Measurements from ENCODE around the gene ACTBL2. TPM values are rescaled to one million over a fixed set of nuclear protein-coding genes. Genes with fewer than 3 reads are reported as not detected.

Gene ACTBL2
- total and polyA plus RNA-seq, 2 experiments from 2014 or later, result 0.17 to 0.83 TPM

DNA sequence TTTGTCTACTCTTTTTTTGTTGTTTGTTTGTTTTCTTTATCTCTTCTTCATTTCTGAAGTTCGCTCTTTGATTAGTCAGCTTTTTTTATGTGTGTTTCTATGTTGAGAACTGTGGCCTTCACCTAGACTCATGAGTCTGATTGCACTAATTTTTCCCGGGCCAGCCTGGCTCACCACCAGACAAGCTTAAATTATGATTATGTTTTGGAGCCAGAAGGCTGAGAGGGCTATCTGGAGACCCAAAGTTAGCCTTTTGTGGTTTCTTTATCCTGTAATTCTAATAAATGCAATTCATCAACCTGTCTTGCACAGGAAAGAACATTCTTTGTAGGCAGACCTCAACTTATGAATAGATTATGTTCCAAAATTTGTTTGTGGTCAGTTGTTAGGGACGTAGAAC, 20.8 kb upstream of the ACTBL2 start:
- 73% methylated on average over 3 of the region's 3 CpGs for WGBS (ENCODE audit: low lambda C conversion rate, missing lambda C conversion rate)
- no peaks in the 10 kb centered on the region for H3K79me2 ChIP-seq
- no peak for DNase-seq (ENCODE audit: low spot score)
- H3K4me2 ChIP-seq, result no peak overlapping the region
- no peaks in the 10 kb centered on the region for H3K36me3 ChIP-seq (replicated peaks; ENCODE audit: insufficient read depth, low read depth)
- no peaks in the 10 kb centered on the region for H3K27me3 ChIP-seq
- no peak overlapping the region for H2AFZ ChIP-seq
- no peak overlapping the region for H3K27ac ChIP-seq
- no peak for TF ChIP-seq EZH2 (IDR thresholded peaks at IDR 0.05; ENCODE audit: borderline replicate concordance)
- TF ChIP-seq, protein P1, sequence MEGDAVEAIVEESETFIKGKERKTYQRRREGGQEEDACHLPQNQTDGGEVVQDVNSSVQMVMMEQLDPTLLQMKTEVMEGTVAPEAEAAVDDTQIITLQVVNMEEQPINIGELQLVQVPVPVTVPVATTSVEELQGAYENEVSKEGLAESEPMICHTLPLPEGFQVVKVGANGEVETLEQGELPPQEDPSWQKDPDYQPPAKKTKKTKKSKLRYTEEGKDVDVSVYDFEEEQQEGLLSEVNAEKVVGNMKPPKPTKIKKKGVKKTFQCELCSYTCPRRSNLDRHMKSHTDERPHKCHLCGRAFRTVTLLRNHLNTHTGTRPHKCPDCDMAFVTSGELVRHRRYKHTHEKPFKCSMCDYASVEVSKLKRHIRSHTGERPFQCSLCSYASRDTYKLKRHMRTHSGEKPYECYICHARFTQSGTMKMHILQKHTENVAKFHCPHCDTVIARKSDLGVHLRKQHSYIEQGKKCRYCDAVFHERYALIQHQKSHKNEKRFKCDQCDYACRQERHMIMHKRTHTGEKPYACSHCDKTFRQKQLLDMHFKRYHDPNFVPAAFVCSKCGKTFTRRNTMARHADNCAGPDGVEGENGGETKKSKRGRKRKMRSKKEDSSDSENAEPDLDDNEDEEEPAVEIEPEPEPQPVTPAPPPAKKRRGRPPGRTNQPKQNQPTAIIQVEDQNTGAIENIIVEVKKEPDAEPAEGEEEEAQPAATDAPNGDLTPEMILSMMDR (IDR thresholded peaks at IDR 0.05; ENCODE audit: poor library complexity), result no peak
- no peak for TF ChIP-seq EZH2phosphoT487 (IDR thresholded peaks at IDR 0.05; ENCODE audit: low read depth, severe bottlenecking, unreplicated experiment)
- H3K9me3 ChIP-seq (ENCODE audit: low read depth), result no peaks in the 10 kb centered on the region
- H3K4me3 ChIP-seq, result no peak overlapping the region
- H3K4me1 ChIP-seq (ENCODE audit: insufficient read depth), result peaks cover 28% of the 10 kb centered on the region
- no peaks in the 10 kb centered on the region for H4K20me1 ChIP-seq (ENCODE audit: insufficient read depth, poor library complexity, severe bottlenecking)
- H3K9me2 ChIP-seq (replicated peaks; ENCODE audit: insufficient read depth), result no peaks in the 10 kb centered on the region

DNA sequence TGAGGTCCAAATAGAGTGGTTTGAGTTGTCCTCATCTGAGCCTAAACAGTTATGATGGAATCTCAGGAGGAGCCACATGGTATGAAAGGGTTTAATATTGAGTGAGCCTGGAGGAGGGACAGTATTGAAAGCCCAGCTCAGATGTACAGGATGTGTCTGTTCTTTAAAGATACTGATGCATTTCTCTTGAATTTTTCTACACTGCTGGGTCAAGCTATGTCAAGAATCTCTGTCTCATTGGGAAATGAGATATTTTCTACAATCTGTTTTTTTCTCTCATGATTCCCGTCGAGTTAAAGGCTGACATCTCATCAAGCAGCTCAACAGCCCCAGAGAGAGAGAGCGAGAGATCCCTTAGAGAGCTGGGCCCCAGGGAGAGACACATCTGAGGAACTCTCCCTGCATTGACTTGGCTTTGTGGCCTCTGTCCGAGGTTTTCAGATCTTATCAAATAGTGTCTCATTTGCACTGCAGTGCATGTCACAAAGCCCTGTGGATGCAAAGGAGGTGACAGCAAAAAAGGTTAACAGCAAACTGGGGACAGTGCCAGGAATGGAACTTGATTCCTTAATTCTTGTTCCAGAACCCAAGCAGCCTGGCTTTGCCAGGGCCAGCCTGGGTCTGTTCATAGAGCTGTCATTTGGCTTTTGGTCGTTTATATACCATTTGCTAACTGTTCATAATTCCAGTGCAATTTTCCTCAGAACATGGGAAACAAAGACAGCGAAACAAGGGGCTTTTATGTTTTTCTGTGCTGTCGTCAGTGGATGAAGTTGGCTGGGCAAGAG, 19.0 kb upstream of the ACTBL2 start:
- Histone ChIP-seq H4K20me1 (ENCODE audit: insufficient read depth, poor library complexity, severe bottlenecking) (no peaks in the 10 kb centered on the region), H2AFZ (no peak overlapping the region), H3K36me3 (replicated peaks; ENCODE audit: insufficient read depth, low read depth) (no peaks in the 10 kb centered on the region), H3K4me3 (no peak overlapping the region), H3K79me2 (no peaks in the 10 kb centered on the region), H3K9me3 (ENCODE audit: low read depth) (no peaks in the 10 kb centered on the region), H3K4me2 (no peak overlapping the region), H3K27me3 (no peaks in the 10 kb centered on the region), H3K27ac (peak overlapping the region; percentile 49), H3K4me1 (ENCODE audit: insufficient read depth) (peaks cover 28% of the 10 kb centered on the region), H3K9me2 (replicated peaks; ENCODE audit: insufficient read depth) (no peaks in the 10 kb centered on the region)
- peak; percentile 13 for DNase-seq (ENCODE audit: low spot score)
- no peak for TF ChIP-seq EZH2phosphoT487 (IDR thresholded peaks at IDR 0.05; ENCODE audit: low read depth, severe bottlenecking, unreplicated experiment)
- no peak for TF ChIP-seq EZH2 (IDR thresholded peaks at IDR 0.05; ENCODE audit: borderline replicate concordance)
- TF ChIP-seq, protein P1 (IDR thresholded peaks at IDR 0.05; ENCODE audit: poor library complexity), result no peak
- 54% methylated on average over 7 of the region's 7 CpGs for WGBS (ENCODE audit: low lambda C conversion rate, missing lambda C conversion rate)

DNA sequence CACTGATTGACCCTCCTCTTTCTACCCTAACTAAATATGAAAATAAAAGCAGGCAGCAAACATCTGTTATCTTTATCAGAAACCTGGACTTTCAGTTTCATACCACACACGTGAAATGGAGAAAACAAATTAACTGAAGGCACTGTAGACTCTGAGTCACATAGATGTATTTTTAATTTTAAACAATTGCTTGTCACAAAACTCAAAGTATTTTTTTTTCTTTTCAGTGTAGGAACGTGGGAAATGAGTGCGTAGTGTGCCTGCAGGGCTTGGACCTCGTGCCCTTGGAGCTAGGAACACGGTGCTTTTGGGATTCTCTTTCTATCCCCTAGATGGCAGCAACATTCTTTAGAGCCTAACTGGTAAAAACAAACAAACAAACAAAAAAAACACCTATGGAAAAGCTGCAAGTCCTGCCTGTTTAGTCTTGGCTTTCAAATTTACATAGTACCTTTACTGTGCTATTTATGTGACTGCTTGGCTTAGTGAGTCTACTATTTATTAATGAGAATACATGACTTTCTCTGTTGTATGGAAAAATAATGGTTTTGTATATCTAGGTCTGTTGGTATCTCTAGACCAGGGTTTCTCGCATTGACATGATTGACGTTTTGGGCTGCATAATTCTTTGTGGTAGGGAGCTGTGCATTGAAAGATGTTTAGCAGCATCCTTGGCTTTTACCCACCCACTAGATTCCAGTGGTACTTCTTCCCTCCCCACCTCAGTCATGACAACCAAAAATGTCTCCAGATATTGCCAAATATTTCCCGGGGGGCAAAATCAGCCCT, 16.8 kb upstream of the ACTBL2 start:
- 38% methylated on average over 8 of the region's 8 CpGs for WGBS (ENCODE audit: low lambda C conversion rate, missing lambda C conversion rate)
- H3K9me2 ChIP-seq (replicated peaks; ENCODE audit: insufficient read depth), result no peaks in the 10 kb centered on the region
- H4K20me1 ChIP-seq (ENCODE audit: insufficient read depth, poor library complexity, severe bottlenecking), result no peaks in the 10 kb centered on the region
- H3K27me3 ChIP-seq, result no peaks in the 10 kb centered on the region
- H3K4me2 ChIP-seq, result peak overlapping the region; percentile 57
- TF ChIP-seq EZH2 (IDR thresholded peaks at IDR 0.05; ENCODE audit: borderline replicate concordance) (no peak), EZH2phosphoT487 (IDR thresholded peaks at IDR 0.05; ENCODE audit: low read depth, severe bottlenecking, unreplicated experiment) (no peak)
- TF ChIP-seq, protein P1 (IDR thresholded peaks at IDR 0.05; ENCODE audit: poor library complexity), result peak; percentile 87
- H3K79me2 ChIP-seq, result no peaks in the 10 kb centered on the region
- H3K36me3 ChIP-seq (replicated peaks; ENCODE audit: insufficient read depth, low read depth), result no peaks in the 10 kb centered on the region
- peak overlapping the region; percentile 27 for H2AFZ ChIP-seq
- no peak overlapping the region for H3K4me3 ChIP-seq
- no peaks in the 10 kb centered on the region for H3K9me3 ChIP-seq (ENCODE audit: low read depth)
- H3K27ac ChIP-seq, result no peak overlapping the region
- H3K4me1 ChIP-seq (ENCODE audit: insufficient read depth), result peaks cover 22% of the 10 kb centered on the region
- peak; percentile 74 for DNase-seq (ENCODE audit: low spot score)
